Activated T-helper 2 cell treated with anti-CD3 and anti-CD28 coated beads, Interferon-gamma antibody, Interleukin-2, Interleukin-4, amounts not matched to agents 10 μg/mL and 5 μg/mL and 100 μg/mL, durations not matched to agents 14 hours and 24 hours and 36 hours (primary cell): ENCODE data around the gene RBM17. TPM values are rescaled to one million over a fixed set of nuclear protein-coding genes. Genes with fewer than 3 reads are reported as not detected.
"Not testable (repeated sequence)": the region's sequence is repeated elsewhere in the genome, so short reads cannot be mapped to it uniquely, and the experiment has no call there.

Experiments used
- DNase-seq: peaks from one replicate; pipeline ENCODE4 v3.0.0; 2021; ENCODE audit warnings: low spot score
- H3K27ac Mint-ChIP-seq: one replicate; pipeline ENCODE4 v1.8.0; 2021; ENCODE audit warnings: mixed read lengths
- H3K27me3 Mint-ChIP-seq: one replicate; pipeline ENCODE4 v1.8.0; 2021; ENCODE audit warnings: low read depth, mixed read lengths
- H3K36me3 Mint-ChIP-seq: one replicate; pipeline ENCODE4 v1.8.0; 2021; ENCODE audit warnings: low read depth, mixed read lengths
- H3K4me1 Mint-ChIP-seq: one replicate; pipeline ENCODE4 v1.8.0; 2021; ENCODE audit warnings: low read depth, mixed read lengths
- H3K4me3 Mint-ChIP-seq: one replicate; pipeline ENCODE4 v1.8.0; 2021; ENCODE audit warnings: low read depth, mild to moderate bottlenecking, moderate library complexity, mixed read lengths
- H3K9me3 Mint-ChIP-seq: one replicate; pipeline ENCODE4 v1.8.0; 2021; ENCODE audit warnings: mixed read lengths
- intact Hi-C: fragments of 100-400 bp; cut with micrococcal nuclease; formaldehyde crosslinking; loops from one replicate; pipeline ENCODE4 v1.15.1; 2023
- total RNA-seq: library from RNA; stranded (reverse); gene quantifications from 2 replicates; pipeline ENCODE4 v1.2.3, GENCODE V29; 2022

Gene RBM17
- total RNA-seq, 1 donor from 2014 or later, result 266 TPM

DNA sequence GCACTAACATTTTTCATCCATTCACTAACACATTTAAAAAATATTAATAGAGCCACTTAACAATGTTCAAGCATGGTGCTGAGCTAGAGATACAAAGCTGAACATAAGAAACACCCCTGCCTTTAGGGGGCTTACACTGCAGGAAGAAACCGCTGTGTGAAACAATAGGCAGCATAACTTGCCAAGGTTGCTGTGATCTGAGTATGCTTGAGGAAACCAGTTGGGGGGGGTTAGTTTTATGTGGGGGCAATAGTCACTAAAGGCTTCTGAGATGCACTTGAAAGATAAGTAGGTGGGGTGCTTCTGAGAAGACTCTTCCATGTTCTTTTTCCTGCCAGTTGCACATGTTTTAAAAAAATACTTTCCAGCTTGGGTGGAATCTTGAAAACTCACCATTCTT lies 2.8 kb downstream of the RBM17 start:
- peak overlapping the region; percentile 59 for H3K4me3 Mint-ChIP-seq
- H3K27ac Mint-ChIP-seq, result peak overlapping the region; percentile 36

DNA sequence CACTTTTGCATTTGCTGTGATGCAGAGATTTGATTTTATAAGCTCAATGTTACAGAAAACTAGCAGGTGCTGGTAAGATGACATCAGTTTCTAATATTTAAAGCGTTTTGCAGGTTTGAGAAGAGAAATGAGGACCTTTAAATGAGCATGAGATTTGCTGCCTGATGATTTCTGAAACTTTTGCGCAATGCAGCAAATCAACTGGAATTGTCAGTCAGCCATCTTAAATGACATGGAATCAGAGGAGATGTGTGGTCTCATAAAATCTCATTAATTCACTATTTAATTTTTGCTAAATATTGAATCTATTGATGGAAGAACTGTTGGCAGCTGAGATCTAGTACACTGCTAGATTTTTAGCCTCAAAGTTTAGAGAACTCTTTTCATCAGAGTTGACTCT lies 3.9 kb downstream of the RBM17 start:
- H3K36me3 Mint-ChIP-seq, result peaks cover 53% of the 10 kb centered on the region
- no peak for DNase-seq
- peak overlapping the region; percentile 36 for H3K27ac Mint-ChIP-seq
- H3K9me3 Mint-ChIP-seq, result no peaks in the 10 kb centered on the region
- H3K4me1 Mint-ChIP-seq, result peaks cover 62% of the 10 kb centered on the region
- no peak overlapping the region for H3K4me3 Mint-ChIP-seq
- H3K27me3 Mint-ChIP-seq, result no peaks in the 10 kb centered on the region
- intact Hi-C loops, result no loop called here

More for the DNA sequence above, 2.8 kb downstream of the RBM17 start:
- intact Hi-C loops, result no loop called here
- Mint-ChIP-seq H3K4me1 (peaks cover 69% of the 10 kb centered on the region), H3K9me3 (no peaks in the 10 kb centered on the region), H3K27me3 (no peaks in the 10 kb centered on the region), H3K36me3 (peaks cover 45% of the 10 kb centered on the region)
- no peak for DNase-seq

DNA sequence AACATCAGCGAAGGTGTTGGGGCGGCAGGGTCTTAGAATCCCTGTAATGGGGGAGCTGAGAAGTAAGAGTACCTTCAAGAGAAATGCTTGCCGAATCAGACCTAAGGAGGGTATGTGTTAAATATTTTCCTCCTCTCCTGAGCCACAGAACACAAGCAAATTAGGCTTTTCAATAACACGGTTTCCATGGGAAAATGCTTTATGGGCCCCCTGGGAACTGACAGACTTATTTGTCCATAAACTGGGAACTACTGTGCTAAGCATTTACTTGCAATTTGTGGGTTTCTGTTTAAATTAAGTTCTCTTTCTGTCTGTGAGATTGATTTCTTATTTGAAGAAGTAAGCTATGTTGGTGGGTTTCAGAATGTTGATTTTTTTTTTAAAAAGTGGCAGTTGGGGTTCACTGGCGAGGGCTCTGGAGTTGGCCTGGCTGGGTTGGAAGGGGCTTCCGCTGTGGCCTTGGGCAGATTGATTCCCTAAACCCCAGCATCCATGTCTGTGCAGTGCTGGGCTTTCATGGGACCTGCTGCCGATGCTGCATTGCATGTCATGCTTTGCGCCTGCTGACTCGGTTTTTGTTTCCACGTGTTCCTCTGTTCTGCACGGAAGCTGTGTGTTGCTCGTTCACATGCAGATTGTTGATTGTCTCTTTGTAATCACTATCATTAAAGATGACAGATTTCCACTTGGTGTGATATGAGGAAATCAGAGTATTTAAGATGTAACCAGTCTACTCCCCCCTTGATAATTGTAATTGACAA lies 7.2 kb downstream of the RBM17 start:
- H3K9me3 Mint-ChIP-seq, result no peaks in the 10 kb centered on the region
- H3K36me3 Mint-ChIP-seq, result peaks cover 68% of the 10 kb centered on the region
- H3K4me3 Mint-ChIP-seq, result no peak overlapping the region
- H3K27ac Mint-ChIP-seq, result peak overlapping the region; percentile 8
- peaks cover 54% of the 10 kb centered on the region for H3K4me1 Mint-ChIP-seq
- H3K27me3 Mint-ChIP-seq, result no peaks in the 10 kb centered on the region
- intact Hi-C loops, result no loop called here
- no peak for DNase-seq

DNA sequence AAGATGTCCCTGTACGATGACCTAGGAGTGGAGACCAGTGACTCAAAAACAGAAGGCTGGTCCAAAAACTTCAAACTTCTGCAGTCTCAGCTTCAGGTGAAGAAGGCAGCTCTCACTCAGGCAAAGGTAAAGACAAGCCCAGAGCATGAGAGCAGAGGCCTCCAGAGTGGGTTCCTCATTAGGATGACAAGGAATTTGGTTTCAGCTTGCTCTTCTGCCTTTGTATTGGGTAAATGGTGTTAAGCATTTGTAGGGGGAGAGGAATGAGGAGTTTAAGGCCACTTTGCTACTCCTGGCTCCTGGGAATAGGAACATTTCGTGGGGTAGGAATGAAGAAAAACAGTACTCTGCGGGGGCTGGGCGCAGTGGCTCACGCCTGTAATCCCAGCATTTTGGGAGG lies 8.2 kb downstream of the RBM17 start:
- no peaks in the 10 kb centered on the region for H3K9me3 Mint-ChIP-seq
- intact Hi-C loops, result no loop called here
- no peak for DNase-seq
- no peaks in the 10 kb centered on the region for H3K27me3 Mint-ChIP-seq
- H3K4me1 Mint-ChIP-seq, result peaks cover 46% of the 10 kb centered on the region
- no peak overlapping the region for H3K27ac Mint-ChIP-seq
- peaks cover 70% of the 10 kb centered on the region for H3K36me3 Mint-ChIP-seq
- no peak overlapping the region for H3K4me3 Mint-ChIP-seq

DNA sequence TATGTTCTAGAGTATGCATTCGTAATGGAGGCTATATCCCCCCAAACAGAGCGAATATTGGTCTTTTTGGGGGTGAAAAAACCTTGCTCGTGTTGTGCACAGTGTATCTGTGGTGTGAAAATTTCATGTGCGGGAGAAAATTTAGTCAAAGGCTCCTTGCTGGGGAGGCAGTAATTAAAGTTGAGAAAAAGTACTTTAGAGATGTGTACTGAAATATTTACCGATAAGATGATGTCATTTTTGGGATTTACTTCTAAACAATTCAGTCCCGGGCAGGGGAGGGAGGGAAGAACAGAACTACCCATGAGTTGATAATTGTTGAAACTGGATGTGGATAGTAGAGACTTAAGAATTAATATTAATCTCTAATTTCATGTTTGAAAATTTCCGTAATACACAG lies 9.3 kb downstream of the RBM17 start:
- peaks cover 42% of the 10 kb centered on the region for H3K4me1 Mint-ChIP-seq

DNA sequence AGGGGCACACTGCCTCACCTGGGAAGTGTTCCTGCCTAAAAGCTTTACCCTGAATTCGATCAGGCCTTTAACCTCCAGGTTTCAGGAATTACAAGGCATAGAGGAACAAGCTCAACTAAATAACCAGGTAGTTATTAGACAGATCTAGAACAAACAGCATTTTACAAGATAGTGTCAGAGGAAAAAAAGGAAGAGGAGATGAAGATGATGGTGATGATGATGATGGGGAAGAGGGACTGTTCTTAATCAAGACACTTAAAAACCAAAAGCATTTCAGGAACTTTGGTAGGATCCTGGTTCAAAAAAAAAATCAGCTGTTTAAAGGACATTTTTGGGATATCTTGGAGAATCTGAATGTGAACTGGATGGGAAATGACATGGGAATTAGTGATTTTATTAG lies 11.5 kb downstream of the RBM17 start:
- H3K9me3 Mint-ChIP-seq, result no peaks in the 10 kb centered on the region
- no peak overlapping the region for H3K27ac Mint-ChIP-seq
- peaks cover 75% of the 10 kb centered on the region for H3K36me3 Mint-ChIP-seq
- H3K27me3 Mint-ChIP-seq, result no peaks in the 10 kb centered on the region
- intact Hi-C loops, result no loop called here
- H3K4me1 Mint-ChIP-seq, result peaks cover 35% of the 10 kb centered on the region
- no peak for DNase-seq
- H3K4me3 Mint-ChIP-seq, result no peak overlapping the region

More for the DNA sequence above, 9.3 kb downstream of the RBM17 start:
- Mint-ChIP-seq H3K27ac (peak overlapping the region; percentile 36), H3K4me3 (no peak overlapping the region), H3K27me3 (no peaks in the 10 kb centered on the region), H3K9me3 (no peaks in the 10 kb centered on the region), H3K36me3 (peaks cover 71% of the 10 kb centered on the region)
- intact Hi-C loops, result no loop called here
- no peak for DNase-seq

DNA sequence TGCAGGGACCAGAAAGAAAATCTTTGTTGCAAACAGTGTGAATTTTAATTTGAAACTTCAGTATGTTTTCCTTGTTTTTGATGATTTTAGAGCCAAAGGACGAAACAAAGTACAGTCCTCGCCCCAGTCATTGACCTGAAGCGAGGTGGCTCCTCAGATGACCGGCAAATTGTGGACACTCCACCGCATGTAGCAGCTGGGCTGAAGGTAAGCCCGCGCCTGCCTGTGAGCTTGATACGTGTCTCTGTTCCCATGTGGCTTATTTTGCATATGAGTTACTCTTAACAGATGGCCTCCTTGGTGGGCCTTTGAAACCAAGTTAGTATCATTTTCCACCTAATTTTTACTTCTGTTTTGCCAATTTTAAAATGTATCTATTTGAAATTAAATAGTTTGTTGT lies 12.3 kb downstream of the RBM17 start:
- DNase-seq, result no peak
- Mint-ChIP-seq H3K27ac (no peak overlapping the region), H3K4me3 (no peak overlapping the region), H3K36me3 (peaks cover 78% of the 10 kb centered on the region), H3K27me3 (no peaks in the 10 kb centered on the region), H3K9me3 (no peaks in the 10 kb centered on the region), H3K4me1 (peaks cover 32% of the 10 kb centered on the region)
- intact Hi-C loops, result no loop called here

DNA sequence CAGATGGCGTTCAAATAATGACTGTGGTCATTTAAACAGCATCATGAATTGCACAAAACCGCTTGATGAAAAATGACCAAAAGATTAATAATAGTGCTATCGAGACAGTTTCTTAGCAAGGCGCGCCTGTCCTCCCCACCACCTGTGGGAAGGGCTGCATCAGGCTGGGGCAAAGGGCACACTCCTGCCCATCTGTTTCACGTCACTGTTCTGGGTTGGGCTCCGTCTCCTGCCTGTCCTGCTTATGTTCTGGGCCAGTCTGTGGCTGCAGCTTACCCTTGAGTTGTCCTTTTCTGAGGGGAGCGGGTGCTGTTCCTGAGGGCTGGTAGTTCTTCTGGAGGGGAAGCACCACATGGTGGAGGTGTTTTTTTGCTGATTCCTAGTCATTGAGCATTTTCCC lies 13.3 kb downstream of the RBM17 start:
- intact Hi-C loops, result no loop called here
- no peak for DNase-seq
- Mint-ChIP-seq H3K27me3 (no peaks in the 10 kb centered on the region), H3K27ac (no peak overlapping the region), H3K4me3 (no peak overlapping the region), H3K9me3 (no peaks in the 10 kb centered on the region), H3K36me3 (peaks cover 82% of the 10 kb centered on the region), H3K4me1 (peaks cover 27% of the 10 kb centered on the region)

DNA sequence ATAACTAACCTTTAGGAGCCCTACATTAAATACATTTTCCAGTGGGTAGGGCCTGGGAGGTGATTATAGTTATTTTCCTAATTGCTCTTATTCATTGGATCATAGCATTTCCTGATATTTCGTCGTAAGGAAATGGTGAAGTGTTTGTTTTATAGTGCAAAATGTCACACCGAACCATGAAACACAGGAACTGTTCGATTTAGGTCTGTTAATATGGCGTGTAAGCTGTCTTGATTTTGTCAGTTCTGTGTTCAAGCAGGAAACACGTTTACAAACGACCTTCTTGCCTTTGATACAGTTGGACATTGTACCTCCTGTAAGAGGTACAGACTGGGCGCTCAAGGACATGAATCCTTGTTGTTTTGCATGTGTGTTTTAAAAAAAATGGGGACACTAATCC lies 14.8 kb downstream of the RBM17 start:
- no peak overlapping the region for H3K4me3 Mint-ChIP-seq
- peak overlapping the region; percentile 24 for H3K27ac Mint-ChIP-seq
- no peaks in the 10 kb centered on the region for H3K27me3 Mint-ChIP-seq
- peaks cover 25% of the 10 kb centered on the region for H3K4me1 Mint-ChIP-seq
- DNase-seq, result no peak
- H3K36me3 Mint-ChIP-seq, result peaks cover 80% of the 10 kb centered on the region
- intact Hi-C loops, result no loop called here
- no peaks in the 10 kb centered on the region for H3K9me3 Mint-ChIP-seq

DNA sequence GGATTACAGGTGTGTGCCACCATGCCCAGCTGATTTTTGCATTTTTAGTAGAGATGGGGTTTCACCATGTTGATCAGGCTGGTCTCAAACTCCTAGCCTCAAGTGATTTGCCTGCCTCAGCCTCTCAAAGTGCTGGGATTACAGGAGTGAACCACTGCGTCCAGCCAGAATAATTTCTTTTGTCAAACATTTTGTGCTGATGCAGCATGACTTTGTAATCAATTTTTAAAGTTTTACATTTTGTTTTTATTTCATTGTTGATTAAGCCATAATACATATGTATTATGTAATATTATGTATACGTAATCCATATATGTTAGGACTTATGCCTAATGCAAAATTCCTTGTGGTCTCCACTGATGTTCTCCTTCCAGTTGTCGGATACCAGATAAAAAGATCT lies 18.8 kb downstream of the RBM17 start:
- H3K9me3 Mint-ChIP-seq, DNase-seq, H3K4me3 Mint-ChIP-seq, intact Hi-C loops, H3K27me3 Mint-ChIP-seq: not testable (repeated sequence)
- Mint-ChIP-seq H3K27ac (peak overlapping the region; percentile 34), H3K4me1 (peaks cover 30% of the 10 kb centered on the region), H3K36me3 (peaks cover 84% of the 10 kb centered on the region)

DNA sequence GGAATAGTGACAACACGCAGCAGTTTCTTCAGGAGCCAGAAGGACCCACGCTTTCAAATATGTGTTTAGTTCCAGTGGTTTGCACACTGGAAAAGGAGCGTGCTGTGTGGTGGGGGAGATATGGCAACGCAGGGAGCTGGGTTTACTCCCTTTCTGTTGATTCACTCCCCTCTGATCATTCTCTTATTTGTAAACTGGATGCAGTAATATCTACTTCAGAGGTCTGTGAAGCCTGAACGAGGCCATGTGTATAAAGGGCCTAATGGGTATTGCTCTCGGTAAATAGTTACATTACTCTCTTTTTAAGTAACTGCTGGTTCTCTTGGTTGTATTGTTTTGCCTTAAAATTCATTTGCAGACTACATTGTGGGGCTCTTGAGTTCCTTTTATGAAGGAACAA lies 19.2 kb downstream of the RBM17 start:
- H3K4me1 Mint-ChIP-seq, result peaks cover 29% of the 10 kb centered on the region
- no peak for DNase-seq
- intact Hi-C loops, result no loop called here
- no peaks in the 10 kb centered on the region for H3K27me3 Mint-ChIP-seq
- no peaks in the 10 kb centered on the region for H3K9me3 Mint-ChIP-seq
- no peak overlapping the region for H3K4me3 Mint-ChIP-seq
- H3K36me3 Mint-ChIP-seq, result peaks cover 87% of the 10 kb centered on the region
- no peak overlapping the region for H3K27ac Mint-ChIP-seq

DNA sequence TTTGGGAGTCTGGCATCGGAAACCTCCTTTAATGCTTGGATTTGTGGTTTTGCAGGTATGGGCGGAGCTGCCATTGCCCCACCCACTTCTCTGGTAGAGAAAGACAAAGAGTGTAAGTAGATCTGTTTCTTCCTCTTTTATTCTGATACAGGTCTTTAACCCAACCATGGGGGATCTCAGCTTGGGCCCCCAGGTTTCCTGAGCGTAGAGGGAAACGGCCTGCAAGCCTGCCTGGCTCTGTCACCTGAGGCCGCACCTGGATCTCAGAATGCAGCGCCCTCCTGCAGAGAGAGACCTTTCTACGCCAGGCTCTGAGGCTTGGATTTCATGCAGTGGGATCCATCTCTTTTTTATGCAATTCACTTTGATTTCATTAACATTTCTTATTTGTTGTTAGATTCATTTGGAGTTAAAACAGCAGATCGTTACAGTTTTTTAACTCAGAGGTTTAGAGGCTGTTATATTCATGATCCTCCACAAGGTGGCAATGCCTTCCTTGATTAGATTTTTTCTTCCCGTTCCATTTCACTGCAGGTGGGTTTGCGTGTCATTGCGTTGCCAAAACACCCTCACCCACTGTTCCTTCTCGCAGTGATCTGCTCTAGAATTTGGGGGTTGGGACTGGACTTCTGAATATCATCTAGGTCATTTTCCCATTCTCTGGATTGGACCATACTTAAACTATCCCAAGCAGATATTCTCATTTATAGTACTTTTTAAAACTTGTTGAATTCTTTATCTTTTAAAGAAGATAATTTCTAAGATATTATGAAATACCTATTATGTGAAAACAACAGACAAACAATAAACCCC lies 20.0 kb downstream of the RBM17 start:
- peaks cover 30% of the 10 kb centered on the region for H3K4me1 Mint-ChIP-seq
- H3K27me3 Mint-ChIP-seq, result no peaks in the 10 kb centered on the region
- peak overlapping the region; percentile 77 for H3K27ac Mint-ChIP-seq
- peaks cover 88% of the 10 kb centered on the region for H3K36me3 Mint-ChIP-seq
- intact Hi-C loops, result loop anchor here (1.0 kb wide), 3 partner anchors 42 to 297 kb away; no protein-coding TSS in a partner anchor
- no peak for DNase-seq
- no peaks in the 10 kb centered on the region for H3K9me3 Mint-ChIP-seq
- H3K4me3 Mint-ChIP-seq, result no peak overlapping the region

DNA sequence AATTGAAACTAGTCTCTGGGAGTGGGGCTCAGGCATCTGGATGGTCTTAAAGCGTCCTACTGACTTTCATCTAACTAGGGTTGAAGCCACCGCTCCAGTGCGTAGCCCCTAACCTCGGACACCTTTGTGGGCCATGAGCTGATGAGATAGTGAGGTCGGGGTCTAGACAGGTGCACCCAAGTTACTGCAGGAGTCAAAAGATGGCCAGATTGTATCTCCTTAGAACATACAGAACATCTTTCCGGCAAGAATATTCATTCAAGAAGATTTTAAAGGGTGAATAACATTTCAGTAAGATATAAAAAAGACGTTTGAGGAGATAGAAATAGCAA lies 20.6 kb downstream of the RBM17 start:
- no peaks in the 10 kb centered on the region for H3K27me3 Mint-ChIP-seq
- H3K27ac Mint-ChIP-seq, result no peak overlapping the region
- no peaks in the 10 kb centered on the region for H3K9me3 Mint-ChIP-seq
- H3K4me3 Mint-ChIP-seq, result no peak overlapping the region
- H3K4me1 Mint-ChIP-seq, result peaks cover 32% of the 10 kb centered on the region
- DNase-seq, result no peak
- peaks cover 88% of the 10 kb centered on the region for H3K36me3 Mint-ChIP-seq
- intact Hi-C loops, result loop anchor here (1.0 kb wide), 3 partner anchors 42 to 297 kb away; no protein-coding TSS in a partner anchor
